Left ventricle myocardium inferior (tissue), 1 donor: ENCODE measurements around the gene KRT7. TPM values are rescaled to one million over a fixed set of nuclear protein-coding genes. Genes with fewer than 3 reads are reported as not detected.

ENCODE experiments used
- DNase-seq: peaks from one replicate; pipeline ENCODE4 v3.0.0-alpha.2; 2020
- H3K27ac ChIP-seq: fragments of 200-600 bp; replicated peaks from 2 replicates; pipeline ENCODE4 v1.8.0; 2021
- H3K27me3 ChIP-seq: fragments of 200-600 bp; 2 replicates; pipeline ENCODE4 v1.8.0; 2021; ENCODE audit warnings: low read depth
- H3K36me3 ChIP-seq: fragments of 200-600 bp; 2 replicates; pipeline ENCODE4 v1.8.0; 2021
- H3K4me1 ChIP-seq: fragments of 200-600 bp; 2 replicates; pipeline ENCODE4 v1.8.0; 2021
- H3K4me3 ChIP-seq: fragments of 200-600 bp; 2 replicates; pipeline ENCODE4 v1.8.0; 2021; ENCODE audit warnings: mild to moderate bottlenecking, moderate library complexity
- H3K9me3 ChIP-seq: fragments of 200-600 bp; replicated peaks from 2 replicates; pipeline ENCODE4 v1.8.0; 2021
- intact Hi-C: fragments of 100-400 bp; cut with micrococcal nuclease; formaldehyde crosslinking; loops from one replicate; pipeline ENCODE4 v1.11.0; 2022
- total RNA-seq: library from RNA; stranded (reverse); fragmentation: NEBNext Ultra II Directional; extraction: Animal tissue kit (Norgen Biotek cat#: 25700); gene quantifications from one replicate; pipeline ENCODE4 v1.2.1, GENCODE V29; 2021
- TF ChIP-seq, protein P1 (sequence below): fragments of 200-600 bp; IDR thresholded peaks from 2 replicates; pipeline ENCODE4 v1.8.0; 2021; ENCODE audit warnings: antibody characterized with exemption, mild to moderate bottlenecking, borderline replicate concordance
- donor health status: DM: no; HTN: yes; CAD: no; lungs with severe emphysema.

KRT7 gene
- total RNA-seq, 1 donor from 2014 or later: not detected

- Histone ChIP-seq H3K4me3 (no peak overlapping the region), H3K27ac (no peak overlapping the region), H3K9me3 (no peaks in the 10 kb centered on the region), H3K27me3 (peaks cover 54% of the 10 kb centered on the region), H3K4me1 (peaks cover 4% of the 10 kb centered on the region), H3K36me3 (no peaks in the 10 kb centered on the region)
- TF ChIP-seq, protein P1, sequence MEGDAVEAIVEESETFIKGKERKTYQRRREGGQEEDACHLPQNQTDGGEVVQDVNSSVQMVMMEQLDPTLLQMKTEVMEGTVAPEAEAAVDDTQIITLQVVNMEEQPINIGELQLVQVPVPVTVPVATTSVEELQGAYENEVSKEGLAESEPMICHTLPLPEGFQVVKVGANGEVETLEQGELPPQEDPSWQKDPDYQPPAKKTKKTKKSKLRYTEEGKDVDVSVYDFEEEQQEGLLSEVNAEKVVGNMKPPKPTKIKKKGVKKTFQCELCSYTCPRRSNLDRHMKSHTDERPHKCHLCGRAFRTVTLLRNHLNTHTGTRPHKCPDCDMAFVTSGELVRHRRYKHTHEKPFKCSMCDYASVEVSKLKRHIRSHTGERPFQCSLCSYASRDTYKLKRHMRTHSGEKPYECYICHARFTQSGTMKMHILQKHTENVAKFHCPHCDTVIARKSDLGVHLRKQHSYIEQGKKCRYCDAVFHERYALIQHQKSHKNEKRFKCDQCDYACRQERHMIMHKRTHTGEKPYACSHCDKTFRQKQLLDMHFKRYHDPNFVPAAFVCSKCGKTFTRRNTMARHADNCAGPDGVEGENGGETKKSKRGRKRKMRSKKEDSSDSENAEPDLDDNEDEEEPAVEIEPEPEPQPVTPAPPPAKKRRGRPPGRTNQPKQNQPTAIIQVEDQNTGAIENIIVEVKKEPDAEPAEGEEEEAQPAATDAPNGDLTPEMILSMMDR: peak; percentile 62
- peak; percentile 50 for DNase-seq
- intact Hi-C loops: no loop called here
These were observed 11.1 kb upstream of the KRT7 start for GRCh38 chr12:52221912-52222457.

GRCh38 chr12:52222692-52223091 lies 10.4 kb upstream of the KRT7 start:
- intact Hi-C loops: no loop called here
- no peak for DNase-seq
- Histone ChIP-seq H3K4me3 (no peak overlapping the region), H3K27me3 (peaks cover 59% of the 10 kb centered on the region), H3K36me3 (no peaks in the 10 kb centered on the region), H3K27ac (no peak overlapping the region), H3K9me3 (no peaks in the 10 kb centered on the region), H3K4me1 (no peaks in the 10 kb centered on the region)
- TF ChIP-seq, protein P1: no peak

DNA sequence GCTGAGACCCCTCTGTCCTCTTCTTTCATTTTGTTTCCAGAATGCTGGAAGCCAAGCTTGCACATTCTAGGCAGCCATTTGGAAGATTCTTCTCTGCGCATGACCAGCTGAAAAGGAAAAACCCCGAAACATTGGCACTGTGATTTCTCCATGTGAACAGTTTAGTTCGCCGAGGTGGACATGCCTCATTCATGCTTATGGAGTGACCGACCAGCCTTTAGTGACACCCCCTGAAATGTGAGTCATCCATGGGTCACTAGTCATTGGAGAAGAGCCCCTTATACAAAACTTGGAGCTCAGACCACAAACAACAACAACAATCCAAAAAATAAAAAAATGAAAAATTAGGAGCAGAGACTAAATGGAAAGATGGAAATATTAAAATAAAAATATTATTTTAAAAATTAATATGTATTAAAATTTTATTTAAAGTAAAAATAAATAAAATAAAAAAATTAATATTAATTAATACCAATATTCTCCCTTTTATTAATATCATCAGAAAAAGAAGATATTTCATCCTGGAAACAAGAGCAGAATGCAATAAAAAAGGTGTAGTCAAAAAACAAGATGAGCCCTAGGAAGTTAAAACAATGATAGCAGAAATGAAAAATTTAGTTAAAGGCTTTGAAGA lies 9.5 kb upstream of the KRT7 start:
- no peaks in the 10 kb centered on the region for H3K9me3 ChIP-seq
- TF ChIP-seq, protein P1: no peak
- no peak overlapping the region for H3K4me3 ChIP-seq
- H3K27me3 ChIP-seq: peaks cover 63% of the 10 kb centered on the region
- H3K27ac ChIP-seq: no peak overlapping the region
- intact Hi-C loops: no loop called here
- DNase-seq: no peak
- no peaks in the 10 kb centered on the region for H3K36me3 ChIP-seq
- no peaks in the 10 kb centered on the region for H3K4me1 ChIP-seq

- intact Hi-C loops: no loop called here
- Histone ChIP-seq H3K27me3 (peaks cover 64% of the 10 kb centered on the region), H3K27ac (no peak overlapping the region), H3K36me3 (no peaks in the 10 kb centered on the region), H3K4me3 (no peak overlapping the region), H3K9me3 (no peaks in the 10 kb centered on the region), H3K4me1 (no peaks in the 10 kb centered on the region)
- no peak for DNase-seq
- TF ChIP-seq, protein P1: no peak
These were observed 8.9 kb upstream of the KRT7 start for GRCh38 chr12:52224151-52224550.

DNA sequence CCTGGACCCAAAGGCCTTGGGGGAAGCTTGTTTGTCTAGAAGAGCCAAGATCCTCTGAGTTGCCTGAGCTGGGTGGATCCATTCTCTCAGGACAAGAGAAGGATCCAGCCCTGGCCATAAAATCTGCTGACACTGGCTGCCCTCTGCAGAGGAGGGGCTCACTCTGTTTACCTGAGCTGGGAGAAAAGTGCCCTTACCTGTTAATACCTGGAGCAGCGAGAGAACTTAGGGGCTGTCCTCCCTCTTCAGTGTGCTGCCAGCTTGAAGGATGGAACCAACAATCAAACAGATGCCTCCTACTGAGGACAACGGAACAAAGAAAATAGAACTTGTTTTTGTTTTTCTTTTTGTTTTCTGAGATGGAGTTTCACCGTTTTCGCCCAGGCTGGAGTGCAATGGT lies 7.3 kb upstream of the KRT7 start:
- TF ChIP-seq, protein P1: no peak
- no peak for DNase-seq
- Histone ChIP-seq H3K27me3 (peaks cover 68% of the 10 kb centered on the region), H3K9me3 (no peaks in the 10 kb centered on the region), H3K4me1 (peaks cover 6% of the 10 kb centered on the region), H3K36me3 (no peaks in the 10 kb centered on the region), H3K27ac (no peak overlapping the region), H3K4me3 (no peak overlapping the region)
- intact Hi-C loops: no loop called here
